Stimulated activated effector memory CD8-positive, alpha-beta T cell treated with anti-CD3 and anti-CD28 coated beads, Interleukin-12 subunit alpha, Interleukin-12 subunit beta, amount 100 ng/mL, for 72 hours (primary cell): ENCODE results near the gene IGSF23.
"Not testable (repeated sequence)": the region's sequence is repeated elsewhere in the genome, so short reads cannot be mapped to it uniquely, and the experiment has no call there.

ENCODE experiments used
- ATAC-seq: fragments of 150-1000 bp; cut with Tn5 transposase; 2 replicates; pipeline ENCODE4 v1.10.0; 2021
- DNase-seq, 2 donors: peaks; one replicate each; pipeline ENCODE4 v3.0.0; 2021 to 2022; ENCODE audit warnings: low spot score in 2 of 2
- H3K27ac Mint-ChIP-seq: one replicate; pipeline ENCODE4 v1.8.0; 2022; ENCODE audit warnings: mild to moderate bottlenecking, mixed read lengths
- H3K36me3 Mint-ChIP-seq: one replicate; pipeline ENCODE4 v1.8.0; 2022; ENCODE audit warnings: mild to moderate bottlenecking, mixed read lengths
- H3K4me1 Mint-ChIP-seq: one replicate; pipeline ENCODE4 v1.8.0; 2022; ENCODE audit warnings: mixed read lengths
- H3K4me3 Mint-ChIP-seq: one replicate; pipeline ENCODE4 v1.8.0; 2022; ENCODE audit warnings: mild to moderate bottlenecking, mixed read lengths
- H3K9me3 Mint-ChIP-seq: one replicate; pipeline ENCODE4 v1.8.0; 2022; ENCODE audit warnings: mixed read lengths

Gene IGSF23

GRCh38 chr19:44677019-44677811 lies 63.9 kb downstream of the IGSF23 start:
- no peak for DNase-seq
- ATAC-seq: no peak
- H3K36me3 Mint-ChIP-seq: no peaks in the 10 kb centered on the region
- no peak overlapping the region for H3K4me3 Mint-ChIP-seq
- H3K4me1 Mint-ChIP-seq: no peaks in the 10 kb centered on the region
- H3K27ac Mint-ChIP-seq: no peak overlapping the region
- no peaks in the 10 kb centered on the region for H3K9me3 Mint-ChIP-seq

GRCh38 chr19:44680536-44680935 lies 67.2 kb downstream of the IGSF23 start:
- no peaks in the 10 kb centered on the region for H3K36me3 Mint-ChIP-seq
- H3K9me3 Mint-ChIP-seq: no peaks in the 10 kb centered on the region
- peak overlapping the region; percentile 66 for H3K27ac Mint-ChIP-seq
- DNase-seq (no peak), ATAC-seq (no peak)
- H3K4me3 Mint-ChIP-seq: no peak overlapping the region
- peaks cover 6% of the 10 kb centered on the region for H3K4me1 Mint-ChIP-seq

- ATAC-seq: no peak
Observed at GRCh38 chr19:44681992-44682790, 68.8 kb downstream of the IGSF23 start.

GRCh38 chr19:44682807-44683206 lies 69.4 kb downstream of the IGSF23 start:
- H3K4me1 Mint-ChIP-seq: peaks cover 6% of the 10 kb centered on the region
- DNase-seq (no peak), ATAC-seq (no peak)
- H3K36me3 Mint-ChIP-seq: no peaks in the 10 kb centered on the region
- H3K9me3 Mint-ChIP-seq: no peaks in the 10 kb centered on the region
- no peak overlapping the region for H3K27ac Mint-ChIP-seq
- no peak overlapping the region for H3K4me3 Mint-ChIP-seq

More at GRCh38 chr19:44681992-44682790, 68.8 kb downstream of the IGSF23 start:
- Mint-ChIP-seq H3K9me3 (no peaks in the 10 kb centered on the region), H3K36me3 (no peaks in the 10 kb centered on the region), H3K4me3 (no peak overlapping the region), H3K27ac (no peak overlapping the region), H3K4me1 (peaks cover 6% of the 10 kb centered on the region)
- DNase-seq: no peak

- DNase-seq (no peak), ATAC-seq (peak; percentile 21)
- Mint-ChIP-seq H3K4me1 (peaks cover 6% of the 10 kb centered on the region), H3K36me3 (no peaks in the 10 kb centered on the region), H3K4me3 (no peak overlapping the region), H3K9me3 (no peaks in the 10 kb centered on the region), H3K27ac (no peak overlapping the region)
Observed at GRCh38 chr19:44683434-44684210, 70.3 kb downstream of the IGSF23 start.

- ATAC-seq, H3K27ac Mint-ChIP-seq: not testable (repeated sequence)
- peaks cover 12% of the 10 kb centered on the region for H3K4me1 Mint-ChIP-seq
Observed at GRCh38 chr19:44684396-44684795, 71.0 kb downstream of the IGSF23 start.

GRCh38 chr19:44684892-44685863 lies 71.8 kb downstream of the IGSF23 start:
- DNase-seq (no peak), ATAC-seq (no peak)
- Mint-ChIP-seq H3K36me3 (peaks cover 5% of the 10 kb centered on the region), H3K4me3 (no peak overlapping the region), H3K9me3 (no peaks in the 10 kb centered on the region), H3K4me1 (peaks cover 19% of the 10 kb centered on the region), H3K27ac (no peak overlapping the region)

More at GRCh38 chr19:44684396-44684795, 71.0 kb downstream of the IGSF23 start:
- not testable (repeated sequence) for H3K36me3 Mint-ChIP-seq, H3K4me3 Mint-ChIP-seq, DNase-seq, H3K9me3 Mint-ChIP-seq

- Mint-ChIP-seq H3K36me3 (peaks cover 5% of the 10 kb centered on the region), H3K9me3 (no peaks in the 10 kb centered on the region), H3K27ac (no peak overlapping the region), H3K4me3 (no peak overlapping the region), H3K4me1 (peaks cover 19% of the 10 kb centered on the region)
- no peak for ATAC-seq
- no peak for DNase-seq
Observed at GRCh38 chr19:44685877-44686276, 72.5 kb downstream of the IGSF23 start.
